Activated B cell treated with CpG ODN at 0.5 μM for 24 hours (primary cell): ENCODE results near the gene CLTCL1. TPM values are rescaled to one million over a fixed set of nuclear protein-coding genes. Genes with fewer than 3 reads are reported as not detected.

Experiments used
- ATAC-seq: fragments of 200-7000 bp; cut with Tn5 transposase; one replicate; pipeline ENCODE4 v1.10.0; 2021; ENCODE audit warnings: low read depth, mild to moderate bottlenecking, moderate library complexity
- CTCF ChIA-PET: fragments of 350-600 bp; sonication (Branson Sonifier 250); formaldehyde crosslinking; loops from one replicate; lab custom pipeline; 2021; ENCODE audit warnings: antibody characterized with exemption; lab: Charles Lee
- POLR2A ChIA-PET: fragments of 350-600 bp; sonication (Branson Sonifier 250); formaldehyde crosslinking; loops from one replicate; lab custom pipeline; 2021; ENCODE audit warnings: antibody characterized with exemption; lab: Charles Lee
- DNase-seq: peaks from one replicate; pipeline ENCODE4 v3.0.0; 2022
- H3K27ac Mint-ChIP-seq: one replicate; pipeline ENCODE4 v1.8.0; 2020; ENCODE audit warnings: mixed read lengths
- H3K27me3 Mint-ChIP-seq: one replicate; pipeline ENCODE4 v1.8.0; 2021; ENCODE audit warnings: mixed read lengths
- H3K36me3 Mint-ChIP-seq: one replicate; pipeline ENCODE4 v1.8.0; 2021; ENCODE audit warnings: low read depth, mixed read lengths
- H3K4me1 Mint-ChIP-seq: one replicate; pipeline ENCODE4 v1.8.0; 2021; ENCODE audit warnings: mixed read lengths
- H3K4me3 Mint-ChIP-seq: one replicate; pipeline ENCODE4 v1.8.0; 2020; ENCODE audit warnings: mild to moderate bottlenecking, mixed read lengths
- H3K9me3 Mint-ChIP-seq: one replicate; pipeline ENCODE4 v1.8.0; 2020; ENCODE audit warnings: mixed read lengths
- CTCF ChIP-seq: fragments of 200-600 bp; IDR thresholded peaks from one replicate; pipeline ENCODE4 v1.8.0; 2022; ENCODE audit warnings: antibody characterized with exemption, mild to moderate bottlenecking
- intact Hi-C: fragments of 100-400 bp; cut with micrococcal nuclease; formaldehyde crosslinking; loops from one replicate; pipeline ENCODE4 v1.15.1; 2024
- total RNA-seq: library from RNA; stranded (reverse); gene quantifications from 2 replicates; pipeline ENCODE4 v1.2.3, GENCODE V29; 2022

CLTCL1 gene
- total RNA-seq, 1 donor from 2014 or later = 5.0 TPM

- ChIA-PET POLR2A (no interaction called here), CTCF (no interaction called here)
- Mint-ChIP-seq H3K9me3 (no peaks in the 10 kb centered on the region), H3K27me3 (peaks cover 2% of the 10 kb centered on the region), H3K4me1 (no peaks in the 10 kb centered on the region), H3K4me3 (no peak overlapping the region), H3K36me3 (no peaks in the 10 kb centered on the region), H3K27ac (no peak overlapping the region)
- no peak for TF ChIP-seq CTCF
- intact Hi-C loops = no loop called here
- ATAC-seq = no peak
- no peak for DNase-seq
These were observed 46.7 kb downstream of the CLTCL1 start for GRCh38 chr22:19244600-19245352.

- H3K4me3 Mint-ChIP-seq = no peak overlapping the region
- POLR2A ChIA-PET = no interaction called here
- H3K9me3 Mint-ChIP-seq = no peaks in the 10 kb centered on the region
- H3K27me3 Mint-ChIP-seq = peaks cover 2% of the 10 kb centered on the region
- DNase-seq (no peak), ATAC-seq (no peak)
- no peaks in the 10 kb centered on the region for H3K36me3 Mint-ChIP-seq
- TF ChIP-seq CTCF = no peak
- H3K27ac Mint-ChIP-seq = no peak overlapping the region
- no peaks in the 10 kb centered on the region for H3K4me1 Mint-ChIP-seq
- CTCF ChIA-PET = no interaction called here
- intact Hi-C loops = no loop called here
These were observed 48.8 kb downstream of the CLTCL1 start for GRCh38 chr22:19242699-19243098.

GRCh38 chr22:19241593-19241906, 50.0 kb downstream of the CLTCL1 start:
- Mint-ChIP-seq H3K36me3 (no peaks in the 10 kb centered on the region), H3K9me3 (no peaks in the 10 kb centered on the region), H3K27ac (no peak overlapping the region), H3K4me3 (no peak overlapping the region), H3K27me3 (no peaks in the 10 kb centered on the region), H3K4me1 (no peaks in the 10 kb centered on the region)
- ChIA-PET CTCF (no interaction called here), POLR2A (interaction anchor here (0.7 kb wide), 1 partner anchor 206 kb away, joined by 8 read pairs; the partner anchor contains the start of gene C22orf39)
- TF ChIP-seq CTCF = no peak
- intact Hi-C loops = no loop called here
- ATAC-seq (no peak), DNase-seq (no peak)

GRCh38 chr22:19240813-19241592, 50.5 kb downstream of the CLTCL1 start:
- DNase-seq (no peak), ATAC-seq (no peak)
- CTCF ChIA-PET = no interaction called here
- TF ChIP-seq CTCF = no peak
- no peaks in the 10 kb centered on the region for H3K4me1 Mint-ChIP-seq
- no peaks in the 10 kb centered on the region for H3K27me3 Mint-ChIP-seq
- H3K27ac Mint-ChIP-seq = no peak overlapping the region
- POLR2A ChIA-PET = no interaction called here
- intact Hi-C loops = no loop called here
- no peak overlapping the region for H3K4me3 Mint-ChIP-seq
- no peaks in the 10 kb centered on the region for H3K9me3 Mint-ChIP-seq
- H3K36me3 Mint-ChIP-seq = no peaks in the 10 kb centered on the region

GRCh38 chr22:19239464-19239863, 52.1 kb downstream of the CLTCL1 start:
- no peak for ATAC-seq
- H3K4me3 Mint-ChIP-seq = no peak overlapping the region
- intact Hi-C loops = no loop called here

More at GRCh38 chr22:19239464-19239863, 52.1 kb downstream of the CLTCL1 start:
- no peak for TF ChIP-seq CTCF
- CTCF ChIA-PET = no interaction called here
- Mint-ChIP-seq H3K27me3 (no peaks in the 10 kb centered on the region), H3K36me3 (no peaks in the 10 kb centered on the region), H3K9me3 (no peaks in the 10 kb centered on the region), H3K4me1 (no peaks in the 10 kb centered on the region), H3K27ac (no peak overlapping the region)
- DNase-seq = no peak
- POLR2A ChIA-PET = no interaction called here
